GM12891 (cell line): ENCODE measurements around the gene CBLC.

Source experiments
- PAX5 ChIP-seq: IDR thresholded peaks from 2 replicates; pipeline ENCODE4 v1.6.1; 2011; ENCODE audit warnings: low read length, moderate library complexity, mild to moderate bottlenecking; ENCODE audit not compliant: insufficient read depth, severe bottlenecking
- POLR2A ChIP-seq: IDR thresholded peaks from 2 replicates; pipeline ENCODE4 v1.6.1; 2011; ENCODE audit warnings: low read depth, low read length, control low read depth
- POLR2AphosphoS5 ChIP-seq: IDR thresholded peaks from 2 replicates; pipeline ENCODE4 v1.6.1; 2011; ENCODE audit warnings: low read depth, low read length, control low read depth
- SPI1 ChIP-seq: IDR thresholded peaks from 2 replicates; pipeline ENCODE4 v1.6.1; 2011; ENCODE audit warnings: low read depth, low read length, control low read depth
- TAF1 ChIP-seq: IDR thresholded peaks from 2 replicates; pipeline ENCODE4 v1.6.1; 2011; ENCODE audit warnings: low read depth, low read length, control low read depth

GRCh38 chr19:44794610-44795009, 16.9 kb downstream of the CBLC start:
- TF ChIP-seq POLR2A, result no peak
- no peak for TF ChIP-seq TAF1
- TF ChIP-seq POLR2AphosphoS5, result no peak
- no peak for TF ChIP-seq PAX5
- no peak for TF ChIP-seq SPI1
